ENCODE measurements around the gene MRPS12. TPM values are rescaled to one million over a fixed set of nuclear protein-coding genes. Genes with fewer than 3 reads are reported as not detected.

Gene MRPS12
- total and polyA plus RNA-seq, 2 of the 4 experiments (the other 2 are of a cell fraction), result 26.7 to 75.4 TPM

DNA sequence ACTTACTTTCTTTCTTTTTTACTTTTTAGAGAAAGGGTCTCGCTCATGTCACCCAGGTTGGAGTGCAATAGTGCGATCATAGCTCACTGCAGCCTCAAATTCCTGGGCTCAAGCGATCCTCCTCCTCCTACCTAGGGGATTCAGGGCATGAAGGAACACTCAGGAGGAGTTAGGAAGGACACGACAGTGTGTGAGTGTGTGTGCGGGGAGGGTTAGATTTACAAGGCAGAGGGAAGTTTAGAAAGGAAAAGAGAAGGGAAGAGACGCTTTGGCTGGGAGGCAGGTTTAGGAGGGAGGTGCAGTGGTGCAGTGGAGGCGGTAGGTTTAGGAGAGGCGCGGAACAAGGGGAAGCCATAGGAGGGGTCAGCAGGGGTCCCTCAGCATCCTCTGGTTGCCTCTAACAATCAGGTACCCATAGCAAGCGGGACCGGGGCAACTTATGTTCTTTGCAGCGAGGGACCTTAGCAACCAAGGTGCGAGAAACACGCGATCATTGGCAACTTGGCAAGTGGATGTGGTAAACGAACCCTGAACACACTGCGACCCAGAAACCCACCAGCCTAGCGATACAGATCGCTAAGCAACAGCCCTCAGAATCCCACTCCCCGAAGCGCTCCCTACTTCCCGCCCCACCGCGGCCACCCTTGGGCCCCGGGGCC is 31.8 kb upstream of the MRPS12 start:
- Histone ChIP-seq H4K20me1 (ENCODE audit: insufficient read depth, low read length) (peaks cover 4% of the 10 kb centered on the region; the same call in 1 of the 2 replicates), H3K9me1 (ENCODE audit: insufficient read depth, low read length) (no peaks in the 10 kb centered on the region; the same call in none of the 2 replicates), H2AK5ac (ENCODE audit: low read depth, low read length) (no peak overlapping the region), H3K14ac (replicated peaks; ENCODE audit: low read depth, low read length) (peak overlapping the region; percentile 81), H3K18ac (ENCODE audit: low read depth, low read length) (no peak overlapping the region), H2AFZ (replicated peaks; ENCODE audit: low read length, poor library complexity) (peak overlapping the region; percentile 98), H4K5ac (ENCODE audit: low read depth, low read length) (0 out of 2 replicates have a peak overlapping the region, but pooled peaks have one; percentile 0), H4K8ac (ENCODE audit: low read depth in 2 of 2, low read length in 2 of 2) (peak overlapping the region in 1 of 2 experiments; percentile 52; a peak in 2 of 4 replicates), H2AK9ac (replicated peaks; ENCODE audit: low read depth, low read length, poor library complexity) (peak overlapping the region; percentile 94), H3K9ac (ENCODE audit: low read depth, low read length) (peak overlapping the region; percentile 61), H2BK120ac (ENCODE audit: low read depth, low read length) (no peak overlapping the region), H3K4me2 (ENCODE audit: low read depth, low read length) (peak overlapping the region; percentile 99), H4K91ac (ENCODE audit: insufficient read depth, low read depth, low read length) (peak overlapping the region; percentile 23; the same call in 1 of the 2 replicates), H3K23ac (ENCODE audit: low read depth, low read length) (peak overlapping the region; percentile 40), H3K4me3 (ENCODE audit: insufficient read depth, low read depth, low read length) (peak overlapping the region; percentile 64), H3K4ac (ENCODE audit: low read depth, low read length) (peak overlapping the region; percentile 56), H3K27ac (ENCODE audit: insufficient read depth, low read length) (peak overlapping the region; percentile 9; the same call in 1 of the 2 replicates), H3K27me3 (ENCODE audit: control insufficient read depth, insufficient read depth, low read length) (no peaks in the 10 kb centered on the region), H3K4me1 (ENCODE audit: control insufficient read depth, insufficient read depth, low read length) (peaks cover 3% of the 10 kb centered on the region; the same call in 1 of the 2 replicates), H2BK15ac (ENCODE audit: low read depth, low read length) (no peak overlapping the region), H2BK5ac (ENCODE audit: low read depth, low read length, poor library complexity, severe bottlenecking) (peak overlapping the region; percentile 9), H3K79me1 (ENCODE audit: low read depth in 1 of 2, low read length in 2 of 2) (peaks cover 20 to 40% of the 10 kb centered on the region in 2 experiments), H3K56ac (ENCODE audit: extremely low read depth, insufficient read depth, low read length) (no peak overlapping the region), H2BK20ac (ENCODE audit: low read depth, low read length) (no peak overlapping the region), H3K36me3 (ENCODE audit: control insufficient read depth, insufficient read depth, low read length) (no peaks in the 10 kb centered on the region), H3K9me3 (ENCODE audit: control insufficient read depth, insufficient read depth, low read length) (no peaks in the 10 kb centered on the region)
- dilution Hi-C loops (cut with HindIII; ENCODE audit: low sequenced_read_pairs, unreplicated experiment), result no loop called here
- TF ChIP-seq USF2 (IDR thresholded peaks at IDR 0.05; ENCODE audit: low read depth, low read length) (no peak), RAD21 (IDR thresholded peaks at IDR 0.05; ENCODE audit: low read length) (no peak), POLR2A (IDR thresholded peaks at IDR 0.05; ENCODE audit: low read depth, low read length) (no peak), CHD1 (IDR thresholded peaks at IDR 0.05; ENCODE audit: low read depth, low read length) (no peak)
- no TSS peak for BruUV-seq (replicated peaks)
- intact Hi-C loops (cut with micrococcal nuclease), result loop anchor here (1.0 kb wide), 1 partner anchor 49 kb away; no protein-coding TSS in a partner anchor
- 11% methylated on average over 8 of the region's 25 CpGs; no CpG with 5 or more reads in 1 of the 2 experiments for WGBS, 2 experiments (ENCODE audit: extremely low coverage in 2 of 2, insufficient read length in 1 of 2)
- no peak for ATAC-seq (ENCODE audit: low read depth)
- in situ Hi-C loops (cut with MboI; ENCODE audit: low sequenced_read_pairs), result no loop called here
- peak; percentile 19 for DNase-seq
- ChIA-PET CTCF (interaction anchor here (0.6 kb wide), 1 partner anchor 208 kb away, joined by 5 read pairs; no protein-coding TSS in a partner anchor), POLR2A (ENCODE audit: unreplicated experiment) (no interaction called here)
